GM18526 (cell line): ENCODE measurements around the gene TRPM3.

Source experiments
- POLR2A ChIP-seq: IDR thresholded peaks from 3 replicates; pipeline ENCODE4 v1.6.1; 2011; ENCODE audit not compliant: insufficient read length; ENCODE audit errors: extremely low read depth

The TRPM3 gene

GRCh38 chr9:70557661-70558369 is 563.6 kb downstream of the TRPM3 start:
- TF ChIP-seq POLR2A = no peak

DNA sequence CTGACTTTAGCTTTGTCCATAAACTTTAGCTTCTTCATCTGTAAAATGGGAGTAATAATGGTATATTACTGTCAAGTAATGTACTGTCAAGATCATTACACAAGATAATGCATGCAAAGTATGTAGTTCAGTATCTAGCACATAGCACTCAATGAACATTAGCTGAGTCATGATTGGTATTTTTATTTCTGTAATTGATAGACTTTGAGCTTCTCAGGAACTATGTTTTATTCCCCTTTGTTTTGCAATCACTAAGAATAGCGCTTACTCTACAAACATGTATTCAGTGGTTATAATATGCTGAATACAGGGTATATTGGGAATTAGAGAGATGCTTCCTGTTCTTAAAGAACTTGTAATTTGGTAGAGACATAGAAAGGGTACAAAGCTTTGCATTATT is 564.6 kb downstream of the TRPM3 start:
- no peak for TF ChIP-seq POLR2A

- no peak for TF ChIP-seq POLR2A
Observed at GRCh38 chr9:70554881-70555280, 566.5 kb downstream of the TRPM3 start.

DNA sequence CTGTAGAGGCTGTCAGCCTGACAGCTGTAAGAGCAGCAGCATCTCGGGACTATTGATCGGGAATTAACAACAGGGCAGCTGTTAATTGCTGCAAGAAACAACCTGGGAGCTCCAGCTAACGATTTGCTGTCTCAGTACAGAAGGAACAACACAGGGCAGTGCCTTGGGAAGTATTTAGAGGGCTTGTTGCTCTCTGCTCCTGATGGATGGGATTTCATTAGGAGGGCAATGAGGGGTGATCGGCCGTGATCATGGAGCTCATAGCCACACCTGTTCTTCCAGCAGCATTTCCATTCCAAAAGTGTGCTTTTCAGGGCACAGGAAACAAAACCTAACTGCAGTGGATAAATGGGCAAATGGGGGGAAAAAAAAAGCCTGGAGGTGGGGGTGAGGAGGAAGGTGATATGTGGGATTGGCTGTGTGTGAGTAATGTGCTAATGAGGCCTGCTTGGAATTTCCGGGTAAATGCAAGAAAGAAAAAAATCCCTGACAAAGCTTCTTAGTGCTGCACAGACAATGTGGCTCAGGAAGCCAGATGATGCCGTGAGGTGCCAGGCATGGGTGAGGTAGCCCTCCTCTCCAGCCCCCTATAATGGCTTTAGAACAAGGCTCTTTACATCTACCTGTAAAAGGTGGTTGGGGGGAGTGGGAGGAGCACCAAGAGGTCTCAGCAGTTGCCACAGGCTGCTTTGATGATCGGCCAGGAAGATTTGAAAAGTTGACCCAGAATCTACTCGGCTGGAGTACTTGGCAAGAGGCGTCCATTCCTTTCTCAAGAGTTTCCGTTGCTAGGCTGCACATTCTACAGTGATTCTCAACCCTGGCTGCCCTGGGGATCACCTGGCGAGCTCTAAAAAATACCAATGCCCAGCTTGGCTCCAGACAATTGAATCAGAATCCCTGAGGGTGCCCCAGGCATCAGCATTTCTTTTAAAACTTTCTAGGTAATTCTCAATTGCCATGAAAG is 567.4 kb downstream of the TRPM3 start:
- no peak for TF ChIP-seq POLR2A

DNA sequence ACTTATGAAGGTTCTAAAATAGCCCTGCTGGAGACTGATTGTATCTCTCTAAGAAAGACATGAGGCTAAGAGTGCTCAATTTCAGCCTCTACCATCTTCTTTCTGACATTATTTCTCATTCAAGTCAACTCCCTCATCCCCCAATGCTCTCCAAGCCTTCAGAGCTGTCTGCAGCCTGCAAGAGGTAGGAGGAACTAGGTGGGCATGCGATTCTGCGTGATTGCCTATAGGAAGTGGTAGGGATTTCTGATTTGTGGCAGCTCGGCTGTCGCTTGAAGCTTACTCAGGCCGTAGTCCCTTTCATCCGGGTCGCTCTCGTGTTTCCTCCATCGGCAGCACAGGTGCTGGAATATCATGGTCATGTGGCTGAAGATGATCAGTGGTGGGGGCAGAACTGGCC is 568.9 kb downstream of the TRPM3 start:
- TF ChIP-seq POLR2A = no peak

DNA sequence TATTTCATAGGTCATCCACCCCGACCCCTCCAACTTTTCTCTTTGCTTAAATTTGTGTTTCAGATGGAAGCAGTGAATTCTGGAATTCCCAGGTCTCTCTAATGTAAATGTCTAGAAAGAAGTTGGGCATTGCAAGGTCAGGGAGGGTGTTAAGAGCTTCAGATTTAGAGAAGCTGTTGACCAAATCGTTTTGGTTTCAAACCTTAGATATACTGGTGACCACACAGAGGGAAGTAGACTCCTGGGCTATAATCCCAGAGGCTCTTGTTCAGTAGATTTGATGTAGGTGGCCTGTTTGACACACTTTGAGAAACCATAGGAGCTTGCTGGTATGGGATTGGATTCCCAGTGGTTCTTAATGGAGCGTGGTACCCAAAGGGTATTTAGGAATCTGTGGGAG is 569.6 kb downstream of the TRPM3 start:
- no peak for TF ChIP-seq POLR2A

DNA sequence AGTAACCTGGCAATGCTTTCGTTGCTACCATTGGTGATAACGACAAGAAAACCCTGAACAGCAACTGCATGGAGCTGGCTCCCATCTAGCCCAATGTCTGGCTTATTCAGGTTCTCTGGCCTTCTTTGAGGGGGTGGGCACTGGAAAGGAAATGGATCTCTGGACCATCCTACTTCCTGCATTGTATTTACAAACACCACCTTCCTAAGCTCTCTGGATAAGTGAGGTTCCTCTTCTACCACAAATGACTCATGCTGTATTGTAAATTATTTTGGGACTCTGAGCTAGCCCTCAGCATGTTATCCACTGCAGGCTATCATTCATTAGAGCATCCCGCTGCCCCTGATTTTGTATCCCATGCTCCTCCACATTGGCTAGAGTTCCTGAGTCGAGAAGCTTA is 570.0 kb downstream of the TRPM3 start:
- TF ChIP-seq POLR2A = no peak

GRCh38 chr9:70549926-70550325 is 571.5 kb downstream of the TRPM3 start:
- no peak for TF ChIP-seq POLR2A

GRCh38 chr9:70542311-70542931 is 579.0 kb downstream of the TRPM3 start:
- TF ChIP-seq POLR2A = no peak

- no peak for TF ChIP-seq POLR2A
Observed at GRCh38 chr9:70540016-70540415, 581.4 kb downstream of the TRPM3 start.

DNA sequence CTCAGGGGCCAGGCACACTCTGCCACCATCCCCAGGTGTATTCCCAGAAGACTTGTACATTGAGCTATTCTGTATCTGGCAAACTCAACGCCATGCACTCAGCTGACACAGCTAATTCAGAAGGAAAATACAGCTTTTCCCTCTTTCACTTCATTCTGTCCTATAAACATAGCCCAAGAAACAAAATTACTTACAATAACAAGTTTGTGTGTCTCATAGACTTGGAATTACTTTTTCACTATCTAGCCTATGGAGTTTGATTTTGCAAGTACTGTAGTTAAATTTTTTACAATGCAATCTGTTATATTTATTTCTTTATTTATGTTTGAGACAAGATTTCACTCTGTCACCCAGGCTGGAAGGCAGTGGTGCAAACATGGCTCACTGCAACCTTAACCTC is 581.9 kb downstream of the TRPM3 start:
- TF ChIP-seq POLR2A = no peak

DNA sequence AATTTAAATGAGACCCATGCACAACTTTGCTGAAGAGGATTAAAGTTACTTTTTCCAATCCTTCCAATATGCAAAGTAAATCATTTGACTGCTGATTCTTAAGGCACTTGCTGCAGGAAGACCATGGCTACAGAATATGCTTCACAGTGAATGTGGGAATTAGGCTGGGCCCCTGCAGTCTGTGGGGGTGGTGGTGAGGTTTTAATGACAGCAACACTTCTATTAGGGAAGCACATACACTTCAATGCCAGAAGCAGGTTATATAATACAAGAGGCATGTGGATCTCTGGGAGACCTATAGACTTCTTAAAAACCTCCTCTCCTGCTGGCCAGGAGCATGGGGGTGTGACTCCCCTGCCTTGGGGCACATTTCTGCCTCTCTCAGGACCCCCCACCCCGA is 582.4 kb downstream of the TRPM3 start:
- no peak for TF ChIP-seq POLR2A

GRCh38 chr9:70537084-70537483 is 584.3 kb downstream of the TRPM3 start:
- TF ChIP-seq POLR2A = no peak

- no peak for TF ChIP-seq POLR2A
Observed at GRCh38 chr9:70535546-70536323, 585.7 kb downstream of the TRPM3 start.

- no peak for TF ChIP-seq POLR2A
Observed at GRCh38 chr9:70534471-70534870, 587.0 kb downstream of the TRPM3 start.
